ENCODE data around the gene CNTLN.
"Not testable (repeated sequence)": the region's sequence is repeated elsewhere in the genome, so short reads cannot be mapped to it uniquely, and the experiment has no call there.

CNTLN gene

GRCh38 chr9:17171309-17172094 is 36.7 kb downstream of the CNTLN start:
- no peak for DNase-seq (ENCODE audit: low read depth)

GRCh38 chr9:17177496-17177895 is 42.7 kb downstream of the CNTLN start:
- not testable (repeated sequence) for DNase-seq (ENCODE audit: low read depth)

- DNase-seq (ENCODE audit: low read depth) = no peak
Observed at GRCh38 chr9:17185481-17186029, 50.7 kb downstream of the CNTLN start.

- DNase-seq (ENCODE audit: low read depth) = no peak
Observed at GRCh38 chr9:17191082-17191481, 56.2 kb downstream of the CNTLN start.

- no peak for DNase-seq (ENCODE audit: low read depth)
Observed at GRCh38 chr9:17204611-17205152, 69.8 kb downstream of the CNTLN start.

DNA sequence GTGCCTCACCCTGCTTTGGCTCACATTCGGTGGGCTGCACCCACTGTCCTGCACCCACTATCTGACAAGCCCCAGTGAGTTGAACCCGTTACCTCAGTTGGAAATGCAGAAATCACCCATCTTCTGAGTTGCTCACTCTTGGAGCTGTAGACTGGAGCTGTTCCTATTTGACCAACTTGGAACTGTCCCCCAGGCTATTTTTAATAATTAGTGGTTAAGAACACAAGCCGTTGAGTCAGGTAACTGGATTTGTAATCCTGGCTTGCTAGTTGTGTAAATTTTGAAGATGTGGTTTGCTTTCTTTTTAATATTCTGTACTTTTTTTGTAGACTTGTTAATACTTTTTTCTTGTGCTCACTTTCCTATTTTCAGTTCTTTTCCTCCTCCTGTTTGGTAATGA is 81.2 kb downstream of the CNTLN start:
- DNase-seq (ENCODE audit: low read depth) = no peak

GRCh38 chr9:17216646-17217045 is 81.8 kb downstream of the CNTLN start:
- no peak for DNase-seq (ENCODE audit: low read depth)

GRCh38 chr9:17217272-17217671 is 82.4 kb downstream of the CNTLN start:
- DNase-seq (ENCODE audit: low read depth) = no peak

- DNase-seq (ENCODE audit: low read depth) = no peak
Observed at GRCh38 chr9:17219261-17219660, 84.4 kb downstream of the CNTLN start.

DNA sequence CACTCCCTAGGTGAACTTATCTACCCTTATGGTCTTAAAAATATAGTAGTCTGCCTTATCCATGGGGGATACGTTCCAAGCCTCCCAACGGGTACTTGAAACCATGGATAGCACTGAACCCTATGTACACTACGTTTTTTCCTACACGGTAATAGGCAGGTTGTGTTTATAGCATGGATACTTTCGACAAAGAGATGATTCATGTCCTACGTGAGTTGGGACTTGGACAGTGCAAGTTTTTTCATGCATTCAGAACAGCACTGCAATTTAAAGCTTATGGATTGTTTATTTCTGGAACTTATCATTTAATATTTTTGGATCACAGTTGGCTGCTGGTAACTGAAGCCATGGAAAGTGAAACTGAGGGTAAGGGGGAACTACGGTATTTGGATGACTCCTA is 88.1 kb downstream of the CNTLN start:
- DNase-seq (ENCODE audit: low read depth) = no peak

GRCh38 chr9:17225407-17225806 is 90.6 kb downstream of the CNTLN start:
- no peak for DNase-seq (ENCODE audit: low read depth)

GRCh38 chr9:17229945-17230560 is 95.2 kb downstream of the CNTLN start:
- DNase-seq (ENCODE audit: low read depth) = no peak

DNA sequence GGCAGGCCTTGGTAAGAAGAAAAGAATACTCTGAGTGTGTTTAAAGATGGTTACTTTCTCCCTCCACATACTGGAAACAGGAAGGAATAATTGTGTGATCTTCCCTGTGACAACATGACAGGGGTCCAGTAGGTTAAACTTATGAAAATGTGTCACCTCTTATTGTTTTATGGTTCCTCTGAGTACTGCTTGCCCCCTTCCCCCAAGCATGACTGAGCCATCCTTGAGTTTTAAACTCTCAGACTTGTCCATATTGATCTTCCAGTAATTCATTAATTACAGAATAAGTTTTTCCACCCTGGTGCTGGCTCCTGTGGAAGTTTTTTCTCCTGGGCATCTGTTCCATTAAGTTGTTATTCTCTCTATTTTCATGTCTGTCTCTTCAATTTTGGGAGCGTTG is 95.8 kb downstream of the CNTLN start:
- DNase-seq (ENCODE audit: low read depth) = no peak

GRCh38 chr9:17236147-17236546 is 101.3 kb downstream of the CNTLN start:
- no peak for DNase-seq (ENCODE audit: low read depth)

- no peak for DNase-seq (ENCODE audit: low read depth)
Observed at GRCh38 chr9:17246770-17247169, 111.9 kb downstream of the CNTLN start.

DNA sequence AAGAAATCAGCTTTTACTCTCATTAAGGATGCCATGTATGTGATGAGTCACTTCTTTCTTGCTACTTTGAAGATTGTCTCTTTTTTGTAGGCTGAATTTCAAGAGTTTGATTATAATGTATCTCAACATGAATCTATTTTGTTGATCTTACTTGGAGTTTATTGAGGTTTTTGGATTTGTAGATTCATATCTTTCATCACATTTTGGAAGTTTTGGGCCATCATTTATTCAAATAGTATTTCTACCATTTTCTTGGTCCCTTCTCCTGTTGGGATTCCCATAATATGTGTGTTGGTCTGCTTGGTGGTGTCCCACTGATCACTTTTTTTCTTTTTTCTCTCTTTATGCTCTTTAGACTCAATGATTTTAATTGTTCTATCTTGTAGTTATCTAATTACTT is 116.3 kb downstream of the CNTLN start:
- DNase-seq (ENCODE audit: low read depth) = no peak

DNA sequence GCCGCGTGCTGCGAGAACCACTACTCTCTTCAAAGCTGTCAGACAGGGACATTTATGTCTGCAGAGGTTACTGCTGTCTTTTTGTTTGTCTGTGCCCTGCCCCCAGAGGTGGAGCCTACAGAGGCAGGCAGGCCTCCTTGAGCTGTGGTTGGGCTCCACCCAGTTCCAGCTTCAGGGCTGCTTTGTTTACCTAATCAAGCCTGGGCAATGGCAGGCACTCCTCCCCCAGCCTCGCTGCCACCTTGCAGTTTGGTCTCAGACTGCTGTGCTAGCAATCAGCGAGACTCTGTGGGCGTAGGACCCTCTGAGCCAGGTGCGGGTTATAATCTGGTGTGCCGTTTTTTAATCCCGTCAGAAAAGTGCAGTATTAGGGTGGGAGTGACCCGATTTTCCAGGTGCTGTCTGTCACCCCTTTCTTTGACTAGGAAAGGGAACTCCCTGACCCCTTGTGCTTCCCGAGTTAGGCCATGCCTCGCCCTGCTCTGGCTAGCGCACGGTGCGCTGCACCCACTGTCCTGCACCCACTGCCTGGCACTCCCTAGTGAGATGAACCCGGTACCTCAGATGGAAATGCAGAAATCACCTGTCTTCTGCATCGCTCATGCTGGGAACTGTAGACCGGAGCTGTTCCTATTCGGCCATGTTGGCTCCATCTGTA is 133.8 kb downstream of the CNTLN start:
- not testable (repeated sequence) for DNase-seq (ENCODE audit: low read depth)

DNA sequence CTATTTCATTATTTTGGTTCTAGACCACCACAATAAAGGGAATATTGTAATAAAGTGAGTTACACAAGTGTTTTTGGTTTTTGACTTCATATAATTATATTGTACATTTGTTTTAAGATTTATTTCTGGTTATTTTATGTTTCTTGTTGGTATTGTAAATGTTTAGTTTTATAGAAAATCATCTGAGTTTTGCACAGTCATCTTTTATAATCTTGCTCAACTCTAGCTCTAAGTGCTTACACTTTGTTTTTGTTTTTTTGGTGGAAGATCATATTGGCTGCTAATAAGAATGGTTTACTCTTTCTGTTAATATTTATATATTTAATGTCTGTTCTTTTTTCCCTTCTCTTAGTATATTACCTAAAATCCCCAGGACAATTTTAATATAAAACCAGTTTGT is 135.0 kb downstream of the CNTLN start:
- no peak for DNase-seq (ENCODE audit: low read depth)

DNA sequence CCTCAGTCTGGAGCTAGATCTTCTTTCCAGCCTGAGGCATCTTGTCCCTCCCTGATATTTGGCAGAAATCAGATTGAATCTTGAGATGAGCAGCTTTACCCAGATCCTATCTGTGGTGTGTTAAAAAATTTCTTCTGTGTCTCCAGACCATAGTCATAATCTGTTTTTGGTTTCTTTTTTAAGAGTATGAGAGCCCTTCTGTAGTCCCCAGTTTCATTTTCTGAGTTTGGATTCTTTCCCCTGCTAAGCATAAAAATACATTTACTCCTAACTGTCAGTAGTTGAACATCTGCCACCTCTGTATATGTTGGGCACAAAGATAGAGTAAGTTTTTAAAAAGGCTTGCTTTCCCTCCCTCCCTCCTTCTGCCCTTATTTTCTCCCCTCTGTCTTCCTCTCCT is 137.7 kb downstream of the CNTLN start:
- no peak for DNase-seq (ENCODE audit: low read depth)

- no peak for DNase-seq (ENCODE audit: low read depth)
Observed at GRCh38 chr9:17280350-17281012, 145.6 kb downstream of the CNTLN start.

DNA sequence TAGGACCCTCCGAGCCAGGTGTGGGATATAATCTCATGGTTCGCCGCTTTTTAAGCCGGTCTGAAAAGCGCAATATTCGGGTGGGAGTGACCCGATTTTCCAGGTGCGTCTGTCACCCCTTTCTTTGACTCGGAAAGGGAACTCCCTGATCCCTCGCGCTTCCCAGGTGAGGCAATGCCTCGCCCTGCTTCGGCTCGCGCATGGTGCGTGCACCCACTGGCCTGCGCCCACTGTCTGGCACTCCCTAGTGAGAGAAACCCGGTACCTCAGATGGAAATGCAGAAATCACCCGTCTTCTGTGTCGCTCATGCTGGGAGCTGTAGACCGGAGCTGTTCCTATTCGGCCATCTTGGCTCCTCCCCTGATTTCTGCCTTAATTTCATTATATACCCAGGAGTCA is 155.8 kb downstream of the CNTLN start:
- not testable (repeated sequence) for DNase-seq (ENCODE audit: low read depth)

DNA sequence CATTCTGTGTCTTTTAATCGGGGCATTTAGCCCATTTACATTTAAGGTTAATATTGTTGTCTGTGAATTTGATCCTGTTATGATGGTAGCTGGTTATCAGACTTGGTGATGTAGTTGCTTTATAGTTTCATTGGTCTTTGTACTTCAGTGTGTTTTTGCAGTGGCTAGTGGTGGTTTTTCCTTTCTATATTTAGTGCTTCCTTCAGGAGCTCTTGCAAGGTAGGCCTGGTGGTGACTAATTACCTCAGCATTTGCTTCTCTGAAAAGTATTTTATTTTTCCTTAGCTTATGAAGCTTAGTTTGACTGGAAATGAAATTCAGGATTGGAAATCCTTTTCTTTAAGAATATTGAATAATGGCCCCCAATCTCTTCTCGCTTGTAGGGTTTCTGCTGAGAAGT is 156.9 kb downstream of the CNTLN start:
- DNase-seq (ENCODE audit: low read depth) = peak; percentile 4

Measured in HS-5 (cell line).